BE2C (cell line): ENCODE measurements around the gene VWA5B1.

ENCODE experiments used
- DNase-seq: peaks from one replicate; pipeline ENCODE4 v3.0.0-alpha.2; 2020
- H3K27me3 ChIP-seq: fragments of 250-450 bp; sonication (Bioruptor Pico); 2 replicates; pipeline ENCODE4 v1.5.1; 2020; ENCODE audit warnings: mild to moderate bottlenecking
- H3K36me3 ChIP-seq: fragments of 250-450 bp; sonication (Bioruptor Pico); 2 replicates; pipeline ENCODE4 v1.5.1; 2020; ENCODE audit warnings: mild to moderate bottlenecking
- H3K4me1 ChIP-seq: fragments of 250-450 bp; sonication (Bioruptor Pico); 2 replicates; pipeline ENCODE4 v1.5.1; 2020
- H3K4me3 ChIP-seq: 2 replicates; pipeline ENCODE4 v1.5.1; 2011; ENCODE audit warnings: low read depth, low read length
- H3K9me3 ChIP-seq: fragments of 250-450 bp; sonication (Bioruptor Pico); 2 replicates; pipeline ENCODE4 v1.5.1; 2020
- TF ChIP-seq, protein P1 (sequence below): IDR thresholded peaks from 2 replicates; pipeline ENCODE4 v1.5.1; 2012; ENCODE audit warnings: mild to moderate bottlenecking, low read depth, low read length

VWA5B1 gene

DNA sequence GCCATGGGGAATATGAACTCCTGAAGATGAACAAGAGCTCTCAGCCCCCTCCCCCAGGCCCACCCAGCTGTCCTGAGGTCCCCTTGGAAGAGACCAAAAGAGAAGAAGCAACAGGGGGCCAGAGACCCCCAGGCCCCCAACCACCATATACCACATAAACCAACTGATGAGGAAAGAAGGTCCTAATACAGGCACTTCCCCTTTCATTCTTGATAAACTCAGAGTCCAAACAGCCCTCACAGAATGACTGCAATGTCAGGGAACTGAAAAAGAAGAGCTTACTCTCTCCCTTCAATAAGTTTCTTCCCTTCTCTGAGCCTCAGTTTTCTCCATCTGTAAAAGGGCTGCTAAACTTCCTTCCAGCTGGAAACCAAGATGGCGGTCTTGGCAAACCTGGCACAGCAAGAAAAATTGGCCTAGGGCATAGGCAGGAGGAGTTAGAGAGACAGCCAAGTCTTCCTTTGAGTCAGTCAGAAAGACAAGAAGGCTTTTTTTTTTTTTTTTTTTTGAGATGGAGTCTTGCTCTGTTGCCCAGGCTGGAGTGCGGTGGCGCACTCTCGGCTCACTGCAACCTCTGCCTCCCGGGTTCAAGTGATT lies 90.5 kb downstream of the VWA5B1 start:
- no peaks in the 10 kb centered on the region for H3K4me1 ChIP-seq
- H3K4me3 ChIP-seq = no peak overlapping the region
- no peaks in the 10 kb centered on the region for H3K36me3 ChIP-seq
- no peak for DNase-seq
- TF ChIP-seq, protein P1, sequence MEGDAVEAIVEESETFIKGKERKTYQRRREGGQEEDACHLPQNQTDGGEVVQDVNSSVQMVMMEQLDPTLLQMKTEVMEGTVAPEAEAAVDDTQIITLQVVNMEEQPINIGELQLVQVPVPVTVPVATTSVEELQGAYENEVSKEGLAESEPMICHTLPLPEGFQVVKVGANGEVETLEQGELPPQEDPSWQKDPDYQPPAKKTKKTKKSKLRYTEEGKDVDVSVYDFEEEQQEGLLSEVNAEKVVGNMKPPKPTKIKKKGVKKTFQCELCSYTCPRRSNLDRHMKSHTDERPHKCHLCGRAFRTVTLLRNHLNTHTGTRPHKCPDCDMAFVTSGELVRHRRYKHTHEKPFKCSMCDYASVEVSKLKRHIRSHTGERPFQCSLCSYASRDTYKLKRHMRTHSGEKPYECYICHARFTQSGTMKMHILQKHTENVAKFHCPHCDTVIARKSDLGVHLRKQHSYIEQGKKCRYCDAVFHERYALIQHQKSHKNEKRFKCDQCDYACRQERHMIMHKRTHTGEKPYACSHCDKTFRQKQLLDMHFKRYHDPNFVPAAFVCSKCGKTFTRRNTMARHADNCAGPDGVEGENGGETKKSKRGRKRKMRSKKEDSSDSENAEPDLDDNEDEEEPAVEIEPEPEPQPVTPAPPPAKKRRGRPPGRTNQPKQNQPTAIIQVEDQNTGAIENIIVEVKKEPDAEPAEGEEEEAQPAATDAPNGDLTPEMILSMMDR = no peak
- no peaks in the 10 kb centered on the region for H3K9me3 ChIP-seq
- H3K27me3 ChIP-seq = no peaks in the 10 kb centered on the region

DNA sequence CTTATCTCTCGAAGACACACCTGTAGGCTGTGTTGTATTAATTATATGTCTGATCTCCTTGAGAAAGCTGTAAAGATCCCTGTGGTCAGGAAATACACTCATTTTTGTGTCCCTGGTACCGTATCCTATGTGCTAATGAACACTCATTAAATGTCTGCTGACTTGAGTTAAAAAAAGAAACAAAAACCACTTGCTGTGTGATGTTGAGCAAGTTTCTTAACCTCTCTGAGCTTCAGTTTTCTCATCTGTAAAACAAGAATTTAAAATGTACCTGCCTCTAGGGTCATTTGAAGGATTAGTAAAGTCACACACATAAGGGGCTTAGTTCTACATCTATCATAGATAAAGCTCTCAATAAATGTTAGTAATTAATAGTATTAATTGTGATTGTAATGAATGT lies 91.3 kb downstream of the VWA5B1 start:
- H3K4me3 ChIP-seq = no peak overlapping the region
- no peaks in the 10 kb centered on the region for H3K4me1 ChIP-seq
- TF ChIP-seq, protein P1 = no peak
- no peaks in the 10 kb centered on the region for H3K9me3 ChIP-seq
- DNase-seq = no peak
- H3K36me3 ChIP-seq = no peaks in the 10 kb centered on the region
- H3K27me3 ChIP-seq = no peaks in the 10 kb centered on the region

DNA sequence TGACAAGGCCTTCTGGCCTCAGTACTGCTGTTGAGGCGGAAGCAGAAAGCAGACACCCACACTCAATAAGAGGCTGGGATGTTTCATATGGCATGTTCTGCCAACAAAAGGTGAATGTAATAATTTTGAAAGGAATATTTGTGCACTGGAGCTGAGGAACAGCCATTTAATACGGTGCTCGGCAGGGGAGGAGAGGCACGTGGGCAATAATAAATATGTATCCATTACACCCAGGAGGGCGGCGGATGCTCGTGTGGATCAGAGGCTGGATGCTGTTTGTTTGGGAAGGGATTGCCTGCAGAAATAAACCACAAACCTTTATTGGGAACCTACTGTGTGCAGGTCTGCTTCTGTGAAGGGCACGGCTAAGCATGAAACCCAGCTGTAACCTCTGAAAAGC lies 92.0 kb downstream of the VWA5B1 start:
- no peak for DNase-seq
- Histone ChIP-seq H3K4me3 (no peak overlapping the region), H3K36me3 (no peaks in the 10 kb centered on the region), H3K4me1 (no peaks in the 10 kb centered on the region), H3K9me3 (no peaks in the 10 kb centered on the region), H3K27me3 (no peaks in the 10 kb centered on the region)
- TF ChIP-seq, protein P1 = no peak

DNA sequence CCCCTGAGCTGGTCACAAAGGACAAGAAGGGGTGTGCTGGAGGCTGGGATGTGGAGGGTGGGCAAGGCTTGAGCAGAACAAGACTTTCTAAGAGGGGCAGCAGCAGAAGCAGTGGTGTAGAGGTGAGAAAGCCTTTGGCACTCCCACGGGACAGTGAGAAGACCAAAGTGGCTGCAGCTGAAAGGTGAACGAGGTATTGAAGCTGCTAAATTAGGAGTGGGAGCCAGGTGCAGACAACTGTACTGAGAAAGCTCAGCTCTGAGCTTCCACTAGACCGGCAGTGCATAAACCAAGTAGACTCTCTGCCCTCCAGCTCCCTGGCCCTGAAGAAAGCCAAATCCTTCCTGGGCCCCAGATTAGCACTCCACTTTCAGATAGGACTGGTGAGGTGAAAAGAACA lies 93.0 kb downstream of the VWA5B1 start:
- Histone ChIP-seq H3K36me3 (no peaks in the 10 kb centered on the region), H3K4me1 (no peaks in the 10 kb centered on the region), H3K27me3 (no peaks in the 10 kb centered on the region), H3K9me3 (no peaks in the 10 kb centered on the region), H3K4me3 (no peak overlapping the region)
- no peak for DNase-seq
- TF ChIP-seq, protein P1 = no peak

DNA sequence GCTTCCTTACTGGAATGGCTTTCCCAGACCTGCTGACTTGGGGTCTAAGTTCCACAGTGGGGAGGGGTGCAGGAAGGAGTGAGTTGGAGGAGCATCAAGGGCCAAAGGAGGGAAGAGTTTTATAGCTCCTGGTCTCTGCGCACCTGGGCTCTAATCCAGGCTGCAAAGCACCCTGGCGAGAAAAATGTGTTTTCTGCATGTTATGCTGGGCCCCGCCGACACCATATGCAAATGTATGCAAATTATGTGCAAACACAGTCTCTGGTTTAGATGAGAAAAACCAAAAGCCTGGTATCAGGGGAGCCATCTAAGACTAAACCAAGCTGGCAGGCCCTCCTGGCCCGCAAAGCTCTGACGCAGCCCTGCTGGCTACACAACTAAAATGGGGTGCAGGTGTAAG lies 95.0 kb downstream of the VWA5B1 start:
- H3K4me3 ChIP-seq = no peak overlapping the region
- H3K9me3 ChIP-seq = no peaks in the 10 kb centered on the region
- H3K27me3 ChIP-seq = no peaks in the 10 kb centered on the region
- H3K4me1 ChIP-seq = no peaks in the 10 kb centered on the region
- H3K36me3 ChIP-seq = no peaks in the 10 kb centered on the region
- DNase-seq = no peak
- TF ChIP-seq, protein P1 = no peak

DNA sequence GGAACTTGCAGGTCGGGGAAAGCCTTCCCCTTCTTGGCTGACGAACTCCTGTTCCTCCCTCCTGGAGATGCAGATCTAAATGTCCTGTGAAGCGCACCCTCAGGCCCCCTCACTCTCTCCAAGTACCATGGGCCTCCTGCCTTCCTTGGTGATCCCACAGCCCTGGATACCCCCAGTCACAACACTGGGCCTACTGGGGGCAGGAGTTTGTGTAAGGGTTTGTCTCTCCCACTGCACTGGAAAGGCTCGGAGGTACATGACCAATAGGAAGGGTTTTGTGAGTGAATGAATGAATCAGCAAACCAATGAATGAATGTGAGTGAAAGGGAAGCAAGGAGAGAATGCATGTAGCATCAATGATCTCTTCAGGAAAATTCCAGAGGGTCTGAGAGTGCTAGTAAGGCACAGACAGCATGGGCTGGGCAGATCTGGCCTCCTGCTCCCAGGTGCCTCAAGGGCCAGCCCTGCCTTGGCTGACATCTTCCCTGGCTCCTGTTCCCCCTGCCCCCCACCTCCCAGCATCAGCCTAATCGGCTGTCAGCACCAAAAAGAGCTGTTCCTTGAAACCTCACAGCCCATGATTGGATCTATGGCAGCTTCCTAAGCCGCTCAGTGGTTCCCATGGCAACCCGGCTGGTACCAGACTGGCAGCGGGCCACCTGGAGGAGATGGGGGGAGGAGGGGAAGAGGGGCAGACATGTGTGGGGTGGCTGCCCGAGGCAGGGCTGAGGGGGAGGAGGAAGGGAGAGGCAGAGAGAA lies 95.8 kb downstream of the VWA5B1 start:
- TF ChIP-seq, protein P1 = no peak
- peak; percentile 55 for DNase-seq
- H3K36me3 ChIP-seq = no peaks in the 10 kb centered on the region
- H3K4me1 ChIP-seq = no peaks in the 10 kb centered on the region
- H3K4me3 ChIP-seq = no peak overlapping the region
- no peaks in the 10 kb centered on the region for H3K27me3 ChIP-seq
- H3K9me3 ChIP-seq = no peaks in the 10 kb centered on the region
